ENCODE measurements around the gene SLC2A10.

GRCh38 chr20:46706242-46706641 lies 3.2 kb upstream of the SLC2A10 start:
- TF ChIP-seq, protein P1, sequence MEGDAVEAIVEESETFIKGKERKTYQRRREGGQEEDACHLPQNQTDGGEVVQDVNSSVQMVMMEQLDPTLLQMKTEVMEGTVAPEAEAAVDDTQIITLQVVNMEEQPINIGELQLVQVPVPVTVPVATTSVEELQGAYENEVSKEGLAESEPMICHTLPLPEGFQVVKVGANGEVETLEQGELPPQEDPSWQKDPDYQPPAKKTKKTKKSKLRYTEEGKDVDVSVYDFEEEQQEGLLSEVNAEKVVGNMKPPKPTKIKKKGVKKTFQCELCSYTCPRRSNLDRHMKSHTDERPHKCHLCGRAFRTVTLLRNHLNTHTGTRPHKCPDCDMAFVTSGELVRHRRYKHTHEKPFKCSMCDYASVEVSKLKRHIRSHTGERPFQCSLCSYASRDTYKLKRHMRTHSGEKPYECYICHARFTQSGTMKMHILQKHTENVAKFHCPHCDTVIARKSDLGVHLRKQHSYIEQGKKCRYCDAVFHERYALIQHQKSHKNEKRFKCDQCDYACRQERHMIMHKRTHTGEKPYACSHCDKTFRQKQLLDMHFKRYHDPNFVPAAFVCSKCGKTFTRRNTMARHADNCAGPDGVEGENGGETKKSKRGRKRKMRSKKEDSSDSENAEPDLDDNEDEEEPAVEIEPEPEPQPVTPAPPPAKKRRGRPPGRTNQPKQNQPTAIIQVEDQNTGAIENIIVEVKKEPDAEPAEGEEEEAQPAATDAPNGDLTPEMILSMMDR (IDR thresholded peaks at IDR 0.05) = no peak
- no peak for TF ChIP-seq POLR2AphosphoS5 (IDR thresholded peaks at IDR 0.05; ENCODE audit: low read depth, low read length)
- TF ChIP-seq, protein P2, sequence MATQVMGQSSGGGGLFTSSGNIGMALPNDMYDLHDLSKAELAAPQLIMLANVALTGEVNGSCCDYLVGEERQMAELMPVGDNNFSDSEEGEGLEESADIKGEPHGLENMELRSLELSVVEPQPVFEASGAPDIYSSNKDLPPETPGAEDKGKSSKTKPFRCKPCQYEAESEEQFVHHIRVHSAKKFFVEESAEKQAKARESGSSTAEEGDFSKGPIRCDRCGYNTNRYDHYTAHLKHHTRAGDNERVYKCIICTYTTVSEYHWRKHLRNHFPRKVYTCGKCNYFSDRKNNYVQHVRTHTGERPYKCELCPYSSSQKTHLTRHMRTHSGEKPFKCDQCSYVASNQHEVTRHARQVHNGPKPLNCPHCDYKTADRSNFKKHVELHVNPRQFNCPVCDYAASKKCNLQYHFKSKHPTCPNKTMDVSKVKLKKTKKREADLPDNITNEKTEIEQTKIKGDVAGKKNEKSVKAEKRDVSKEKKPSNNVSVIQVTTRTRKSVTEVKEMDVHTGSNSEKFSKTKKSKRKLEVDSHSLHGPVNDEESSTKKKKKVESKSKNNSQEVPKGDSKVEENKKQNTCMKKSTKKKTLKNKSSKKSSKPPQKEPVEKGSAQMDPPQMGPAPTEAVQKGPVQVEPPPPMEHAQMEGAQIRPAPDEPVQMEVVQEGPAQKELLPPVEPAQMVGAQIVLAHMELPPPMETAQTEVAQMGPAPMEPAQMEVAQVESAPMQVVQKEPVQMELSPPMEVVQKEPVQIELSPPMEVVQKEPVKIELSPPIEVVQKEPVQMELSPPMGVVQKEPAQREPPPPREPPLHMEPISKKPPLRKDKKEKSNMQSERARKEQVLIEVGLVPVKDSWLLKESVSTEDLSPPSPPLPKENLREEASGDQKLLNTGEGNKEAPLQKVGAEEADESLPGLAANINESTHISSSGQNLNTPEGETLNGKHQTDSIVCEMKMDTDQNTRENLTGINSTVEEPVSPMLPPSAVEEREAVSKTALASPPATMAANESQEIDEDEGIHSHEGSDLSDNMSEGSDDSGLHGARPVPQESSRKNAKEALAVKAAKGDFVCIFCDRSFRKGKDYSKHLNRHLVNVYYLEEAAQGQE (IDR thresholded peaks at IDR 0.05; ENCODE audit: insufficient read depth in 1 of 2, low read depth in 2 of 2, low read length in 1 of 2) = no peak
- no peak for TF ChIP-seq SIN3A (IDR thresholded peaks at IDR 0.05; ENCODE audit: borderline replicate concordance, insufficient read depth, low read depth, low read length)
- TF ChIP-seq TCF7L2 (IDR thresholded peaks at IDR 0.05; ENCODE audit: low read depth, low read length) = no peak

Measured in Panc1 (cell line).